ENCODE measurements around the gene FBXO36.
"Not testable (repeated sequence)": the region's sequence is repeated elsewhere in the genome, so short reads cannot be mapped to it uniquely, and the experiment has no call there.

Gene FBXO36

DNA sequence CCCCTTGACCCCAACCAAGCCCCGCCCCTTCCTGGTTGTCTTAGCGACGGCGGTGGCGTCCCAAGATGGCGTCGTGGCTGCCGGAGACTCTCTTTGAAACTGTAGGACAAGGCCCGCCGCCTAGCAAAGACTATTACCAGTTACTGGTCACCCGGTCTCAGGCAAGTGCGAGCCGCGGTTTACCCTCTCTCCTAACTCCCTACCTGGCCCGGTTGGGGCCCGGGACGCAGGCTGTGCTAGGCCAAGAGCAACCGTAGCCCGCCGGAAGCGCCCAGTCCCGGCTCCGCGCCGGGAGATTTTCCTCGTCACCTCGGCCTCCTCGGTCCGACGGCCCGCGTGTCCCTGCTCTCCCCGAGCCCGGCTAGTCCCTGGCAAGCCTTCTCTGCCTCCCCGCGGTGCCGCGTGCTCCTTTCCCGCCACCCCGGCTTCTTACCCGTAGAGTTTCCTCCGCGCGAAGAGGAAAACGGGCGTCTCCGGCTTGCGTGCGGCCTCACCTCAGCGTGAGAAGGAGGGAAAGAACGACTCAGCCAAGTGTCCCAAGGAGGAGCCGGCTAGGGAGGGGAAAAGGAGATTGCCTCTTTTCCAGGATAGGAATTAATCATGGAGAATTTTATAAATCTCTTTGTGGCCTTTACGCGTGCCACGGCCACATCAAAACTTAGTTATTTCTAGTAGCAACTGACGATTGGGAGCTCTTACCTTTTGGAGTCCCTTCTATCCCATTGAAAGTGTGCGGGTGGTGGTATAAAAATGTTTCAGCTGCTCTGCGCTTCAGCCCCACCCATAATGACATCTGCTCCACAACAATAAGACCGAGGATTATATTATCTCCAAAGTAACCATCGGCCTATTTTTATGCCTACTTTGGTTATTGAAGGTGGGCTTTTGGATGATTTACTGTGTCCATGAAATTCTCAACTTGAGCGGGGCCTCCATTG lies at the start of gene FBXO36:
Gene FBXO36, plus strand, starts transcription at position 55 of the 938 bp plus-strand sequence. Its CDS starts 11 bp downstream, at position 66.
- DNase-seq = no peak

GRCh38 chr2:229873123-229873581 lies 49.2 kb upstream of the FBXO36 start:
- no peak for DNase-seq

GRCh38 chr2:229874647-229875046 lies 47.7 kb upstream of the FBXO36 start:
- DNase-seq = no peak

DNA sequence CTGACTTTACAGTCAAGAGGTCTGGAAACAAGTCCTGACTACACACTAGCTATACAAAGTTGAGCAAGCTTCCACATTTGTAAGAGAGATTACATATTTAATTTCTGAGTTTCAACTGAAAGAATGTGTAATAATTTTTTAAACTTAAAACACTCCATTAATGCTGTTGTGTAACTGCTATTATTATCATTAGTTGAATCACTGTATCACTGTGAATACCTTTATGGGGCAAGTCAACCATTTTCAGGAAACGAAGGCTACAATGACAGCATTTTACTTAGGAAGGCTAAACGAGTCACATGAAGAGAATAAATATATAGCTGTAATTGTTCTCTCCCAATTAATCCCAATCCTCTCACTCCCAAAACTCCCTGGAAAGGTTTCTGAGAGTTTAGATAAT lies 46.8 kb upstream of the FBXO36 start:
- DNase-seq = no peak

GRCh38 chr2:229879191-229879950 lies 42.9 kb upstream of the FBXO36 start:
- no peak for DNase-seq

DNA sequence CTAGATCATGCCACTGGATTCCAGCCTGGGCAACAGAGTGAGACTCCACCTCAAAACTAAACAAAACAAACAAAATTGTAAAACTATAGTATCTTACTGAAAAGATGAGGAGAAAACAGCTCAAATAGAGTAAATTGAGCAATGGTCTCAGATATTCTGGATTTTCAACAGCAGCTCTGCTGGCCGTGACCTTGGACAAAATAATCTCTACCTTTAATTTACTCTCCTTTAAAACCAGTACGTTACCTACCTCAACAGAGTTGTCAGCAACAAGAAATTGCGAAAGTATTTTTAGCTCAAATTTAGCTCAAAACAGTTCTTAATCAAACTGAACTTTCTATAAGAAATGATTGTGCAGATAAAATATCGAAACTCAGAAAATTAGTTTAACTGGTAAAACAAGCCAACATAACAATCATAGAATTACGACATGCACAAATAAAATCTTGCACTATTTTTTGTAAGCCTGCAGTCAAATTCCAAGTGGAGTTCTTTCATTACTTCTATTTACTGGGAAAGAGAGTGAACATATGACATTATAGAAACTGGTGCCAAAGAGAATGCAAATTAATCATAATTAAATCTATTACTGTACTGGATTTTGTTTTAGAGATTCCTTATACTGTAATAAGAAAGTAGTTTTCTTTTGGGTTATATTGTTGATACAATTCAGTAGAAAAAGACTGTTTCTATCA lies 41.3 kb upstream of the FBXO36 start:
- no peak for DNase-seq

- no peak for DNase-seq
Measured at GRCh38 chr2:229882583-229882982, 39.7 kb upstream of the FBXO36 start.

GRCh38 chr2:229884775-229885699 lies 37.3 kb upstream of the FBXO36 start:
- no peak for DNase-seq

- no peak for DNase-seq
Measured at GRCh38 chr2:229887441-229887840, 34.9 kb upstream of the FBXO36 start.

DNA sequence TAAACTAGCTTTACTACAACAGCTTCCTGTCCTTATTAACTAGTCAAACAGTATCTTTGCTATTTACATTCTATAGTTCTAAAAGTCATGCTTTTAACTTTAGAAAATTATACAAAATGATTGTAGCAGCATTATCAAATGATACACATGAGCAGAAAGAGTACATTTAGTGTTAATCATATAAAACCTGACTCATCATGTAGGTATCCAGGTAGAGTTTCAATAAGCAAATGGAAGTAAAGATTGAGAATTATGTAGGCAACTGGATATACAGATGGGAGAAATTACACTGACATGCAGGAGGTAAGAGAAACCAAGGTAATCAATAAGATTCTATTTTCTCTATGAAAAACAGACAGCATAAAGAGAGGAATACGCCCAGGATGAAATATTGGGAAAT lies 34.3 kb upstream of the FBXO36 start:
- no peak for DNase-seq

- no peak for DNase-seq
Measured at GRCh38 chr2:229889023-229889422, 33.3 kb upstream of the FBXO36 start.

- no peak for DNase-seq
Measured at GRCh38 chr2:229896857-229897256, 25.4 kb upstream of the FBXO36 start.

- DNase-seq = no peak
Measured at GRCh38 chr2:229899604-229900003, 22.7 kb upstream of the FBXO36 start.

GRCh38 chr2:229900012-229900411 lies 22.3 kb upstream of the FBXO36 start:
- DNase-seq = no peak

GRCh38 chr2:229900514-229900913 lies 21.8 kb upstream of the FBXO36 start:
- DNase-seq = not testable (repeated sequence)

GRCh38 chr2:229901819-229902218 lies 20.5 kb upstream of the FBXO36 start:
- no peak for DNase-seq

DNA sequence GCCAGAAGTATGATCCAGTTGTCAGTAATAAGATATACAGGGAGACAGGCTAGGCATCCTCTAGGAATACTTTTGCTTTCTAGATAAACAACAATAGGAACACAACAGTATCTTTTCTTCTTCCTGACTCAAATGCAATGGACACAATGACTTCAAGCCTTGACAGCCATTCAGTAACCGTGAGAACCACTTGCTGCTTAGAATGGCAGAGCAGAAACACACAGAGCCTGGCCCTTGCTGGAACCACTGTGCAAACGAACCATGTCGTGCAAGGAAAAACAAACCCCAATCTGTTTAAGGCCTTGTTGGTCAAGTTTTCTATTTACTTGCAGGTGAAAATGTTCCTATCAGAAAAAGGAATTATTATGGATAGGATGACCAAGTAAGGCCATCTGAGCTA lies 19.3 kb upstream of the FBXO36 start:
- no peak for DNase-seq

- no peak for DNase-seq
Measured at GRCh38 chr2:229905601-229906000, 16.7 kb upstream of the FBXO36 start.

DNA sequence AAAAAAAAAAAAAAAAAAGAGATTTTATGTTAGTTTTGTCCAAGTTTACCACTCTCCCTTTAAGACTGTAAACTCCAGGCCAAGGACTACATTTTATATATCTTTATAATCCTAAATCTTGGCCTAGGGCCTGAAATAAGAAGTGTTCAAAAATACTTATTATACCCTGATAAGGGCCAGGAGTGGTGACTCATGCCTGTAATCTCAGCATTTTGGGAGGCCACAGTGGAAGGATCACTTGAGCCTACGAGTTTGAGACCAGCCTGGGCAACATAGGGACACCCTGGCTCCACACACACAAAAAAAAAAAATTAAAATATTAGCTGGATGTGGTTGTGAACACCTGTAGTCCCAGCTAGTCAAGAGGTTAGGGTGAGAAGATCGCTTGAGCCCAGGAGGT lies 13.2 kb upstream of the FBXO36 start:
- no peak for DNase-seq

GRCh38 chr2:229910147-229910831 lies 12.0 kb upstream of the FBXO36 start:
- DNase-seq = no peak

DNA sequence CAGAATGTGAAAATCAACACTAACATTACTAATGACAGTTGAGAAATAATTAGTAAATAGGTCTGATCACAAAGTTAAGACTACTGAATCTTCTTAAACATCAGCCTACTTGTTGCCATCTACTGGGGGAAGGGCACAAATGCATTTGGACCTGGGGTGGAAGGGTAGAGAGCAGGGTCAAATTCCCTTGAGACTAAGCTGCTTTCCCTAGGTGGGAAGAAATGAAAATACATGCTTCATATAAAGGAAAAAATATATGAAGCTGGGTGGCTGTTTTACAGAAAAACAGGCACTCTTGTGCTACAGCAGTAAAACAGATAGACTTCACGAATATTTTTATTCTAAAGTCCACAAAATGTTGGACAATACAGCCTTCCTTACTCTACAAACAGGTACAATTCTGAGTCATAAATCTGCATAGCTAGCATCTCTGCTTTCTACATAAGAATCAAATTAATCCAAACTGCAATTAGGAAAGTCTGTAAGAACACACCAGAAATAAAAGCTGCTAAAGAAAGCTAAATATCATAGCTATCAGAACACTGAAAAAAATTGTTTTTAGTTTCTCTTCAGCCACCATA lies 11.4 kb upstream of the FBXO36 start:
- no peak for DNase-seq

Data from NCI-H2081 treated with DMSO at 0.1 percent for 48 hours (cell line).